Mesenchymal stem cell (in vitro differentiated cells and primary cell): ENCODE measurements around the gene KIF5B. TPM values are rescaled to one million over a fixed set of nuclear protein-coding genes. Genes with fewer than 3 reads are reported as not detected.

Experiments
- DNase-seq: peaks from one replicate; pipeline ENCODE4 v3.0.0-alpha.2; 2013
- H2AFZ ChIP-seq: one replicate; pipeline ENCODE4 v1.6.1; 2013; ENCODE audit warnings: low read depth, mild to moderate bottlenecking, control low read depth, inconsistent platforms, low read length, moderate library complexity
- H2AK5ac ChIP-seq: 2 replicates; pipeline ENCODE4 v1.6.1; 2013; ENCODE audit warnings: low read length, moderate library complexity, mild to moderate bottlenecking, inconsistent platforms; ENCODE audit not compliant: severe bottlenecking
- H2BK120ac ChIP-seq: one replicate; pipeline ENCODE4 v1.6.1; 2013; ENCODE audit warnings: low read depth, mild to moderate bottlenecking, inconsistent platforms, low read length, moderate library complexity
- H2BK12ac ChIP-seq, 2 experiments: one replicate each; pipeline ENCODE4 v1.6.1; 2013; ENCODE audit warnings: inconsistent platforms in 2 of 2, low read length in 2 of 2, mild to moderate bottlenecking in 2 of 2, moderate library complexity in 2 of 2, control low read depth in 1 of 2
- H2BK15ac ChIP-seq: one replicate; pipeline ENCODE4 v1.6.1; 2013; ENCODE audit warnings: mild to moderate bottlenecking, low read depth, inconsistent platforms; ENCODE audit not compliant: poor library complexity, severe bottlenecking
- H2BK5ac ChIP-seq: 2 replicates; pipeline ENCODE4 v1.6.1; 2013; ENCODE audit warnings: low read depth, mild to moderate bottlenecking, low read length, control low read depth, inconsistent platforms; ENCODE audit not compliant: poor library complexity, severe bottlenecking
- H3K14ac ChIP-seq, 2 experiments: one replicate each; pipeline ENCODE4 v1.6.1; 2013; ENCODE audit warnings: inconsistent platforms in 2 of 2, low read length in 2 of 2, control low read depth in 1 of 2, mild to moderate bottlenecking in 1 of 2, moderate library complexity in 1 of 2
- H3K18ac ChIP-seq, 2 experiments: one replicate each; pipeline ENCODE4 v1.6.1; 2013; ENCODE audit warnings: inconsistent platforms in 2 of 2, low read length in 2 of 2, control low read depth in 1 of 2, low read depth in 1 of 2, mild to moderate bottlenecking in 1 of 2
- H3K23ac ChIP-seq, 2 experiments: one replicate each; pipeline ENCODE4 v1.6.1; 2013; ENCODE audit warnings: inconsistent platforms in 2 of 2, low read length in 2 of 2, mild to moderate bottlenecking in 2 of 2, moderate library complexity in 2 of 2, control low read depth in 1 of 2
- H3K27ac ChIP-seq: 2 replicates; pipeline ENCODE4 v1.5.1; 2013; ENCODE audit warnings: mild to moderate bottlenecking, moderate library complexity, low read length, control low read depth, inconsistent platforms; ENCODE audit not compliant: poor library complexity, severe bottlenecking
- H3K27me3 ChIP-seq, 2 experiments: 2 replicates each; pipeline versions ENCODE4 v1.6.1 to v1.7.0; 2013; ENCODE audit warnings: low read length in 2 of 2, mild to moderate bottlenecking in 2 of 2, moderate library complexity in 2 of 2, control low read depth in 1 of 2, inconsistent platforms in 1 of 2; ENCODE audit not compliant: control insufficient read depth in 1 of 2, insufficient read depth in 1 of 2
- H3K36me3 ChIP-seq, 2 experiments: 2 replicates each; pipeline versions ENCODE4 v1.6.1 to v1.7.0; 2013; ENCODE audit warnings: low read length in 2 of 2, control low read depth in 1 of 2, inconsistent platforms in 1 of 2, low read depth in 1 of 2, mild to moderate bottlenecking in 1 of 2; ENCODE audit not compliant: insufficient read depth in 2 of 2, control insufficient read depth in 1 of 2
- H3K4ac ChIP-seq, 2 experiments: one replicate each; pipeline ENCODE4 v1.6.1; 2013; ENCODE audit warnings: inconsistent platforms in 2 of 2, low read length in 2 of 2, mild to moderate bottlenecking in 2 of 2, moderate library complexity in 2 of 2, control low read depth in 1 of 2, low read depth in 1 of 2
- H3K4me1 ChIP-seq: 2 replicates; pipeline ENCODE4 v1.6.1; 2013; ENCODE audit warnings: low read depth, low read length, control low read depth; ENCODE audit not compliant: control insufficient read depth, insufficient read depth
- H3K4me2 ChIP-seq: 2 replicates; pipeline ENCODE4 v1.6.1; 2013; ENCODE audit warnings: low read length, mild to moderate bottlenecking, inconsistent platforms; ENCODE audit not compliant: poor library complexity, severe bottlenecking
- H3K4me3 ChIP-seq, 2 experiments: 2 replicates each; pipeline versions ENCODE4 v1.5.1 to v1.7.0; 2013; ENCODE audit warnings: low read length in 2 of 2, mild to moderate bottlenecking in 2 of 2, control low read depth in 1 of 2, low read depth in 1 of 2; ENCODE audit not compliant: insufficient read depth in 1 of 2
- H3K79me1 ChIP-seq: replicated peaks from 2 replicates; pipeline ENCODE4 v1.6.1; 2013; ENCODE audit warnings: mild to moderate bottlenecking, control low read depth, low read length, inconsistent platforms; ENCODE audit not compliant: poor library complexity, severe bottlenecking
- H3K9ac ChIP-seq: 2 replicates; pipeline ENCODE4 v1.7.0; 2013; ENCODE audit warnings: mild to moderate bottlenecking, low read length, moderate library complexity
- H3K9me3 ChIP-seq: 2 replicates; pipeline ENCODE4 v1.7.0; 2013; ENCODE audit warnings: mild to moderate bottlenecking, low read length; ENCODE audit not compliant: control insufficient read depth
- H4K8ac ChIP-seq: one replicate; pipeline ENCODE4 v1.6.1; 2013; ENCODE audit warnings: inconsistent platforms, mild to moderate bottlenecking, low read length, moderate library complexity
- H4K91ac ChIP-seq: one replicate; pipeline ENCODE4 v1.6.1; 2013; ENCODE audit warnings: mild to moderate bottlenecking, low read length, inconsistent platforms
- WGBS: methylation state at CpG from one replicate; pipeline ENCODE4 v1.1.7; 2013; ENCODE audit warnings: mixed read lengths; 5-methylcytosine and 5-hydroxymethylcytosine counted together
- polyA plus RNA-seq, 2 experiments: library from polyadenylated mRNA; stranded (reverse); fragments of 200-250 nt; gene quantifications; one replicate each; pipeline ENCODE4 v1.2.3, GENCODE V29; 2013

Gene KIF5B
- polyA plus RNA-seq (2013, experiment 1 of 2) = 87.3 TPM
- 89.5 TPM for polyA plus RNA-seq (2013, experiment 2 of 2)

DNA sequence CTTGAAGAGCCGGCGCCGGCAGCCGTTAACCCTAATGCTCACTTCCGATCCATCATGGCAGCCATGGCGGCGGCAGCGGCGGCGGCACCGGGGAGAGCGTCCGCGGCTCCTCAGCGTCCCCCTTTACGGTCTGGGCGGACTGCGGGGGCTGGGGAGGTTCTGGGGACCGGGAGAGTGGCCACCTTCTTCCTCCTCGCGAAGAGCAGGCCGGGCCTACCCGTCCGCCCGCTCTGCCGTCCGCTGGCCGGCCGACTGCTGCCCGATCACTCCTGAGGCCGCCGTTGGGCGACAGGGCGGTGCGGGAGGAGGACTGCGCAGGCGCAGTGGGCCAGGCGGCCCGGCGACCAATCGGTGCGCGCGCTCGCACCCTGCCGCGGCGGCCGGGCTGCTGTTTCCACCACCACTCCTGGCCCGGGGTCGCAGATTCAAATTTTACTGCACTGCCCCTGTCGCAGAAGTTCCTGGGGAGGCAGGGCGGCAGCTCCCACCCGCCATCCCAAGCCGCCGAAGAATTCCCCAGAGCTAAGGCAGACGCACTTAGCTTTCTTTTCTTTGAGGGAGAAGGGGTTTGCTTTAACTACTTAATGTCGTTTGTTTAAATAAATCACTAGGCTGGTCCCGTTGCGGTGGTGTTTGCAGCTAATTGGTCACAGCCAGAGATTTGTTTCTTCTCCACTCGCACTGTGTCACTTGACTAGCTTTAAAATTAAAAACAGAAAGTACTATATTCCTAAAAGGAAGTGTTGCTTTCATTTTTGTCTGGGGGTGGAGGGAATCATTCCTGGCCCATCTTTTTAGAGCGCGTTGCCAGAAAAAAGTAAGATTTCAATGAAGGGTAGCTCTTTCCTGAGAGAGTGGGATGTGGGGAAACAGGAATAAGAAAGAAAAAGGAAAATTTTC, at the start of gene KIF5B:
Gene KIF5B (minus strand): TSS at position 290 of the 900 bp plus-strand sequence. CDS start 452 bp downstream, outside the sequence.
- peak within 1 kb of the TSS; percentile 55 for H2BK15ac ChIP-seq
- no peaks in the 10 kb centered on the region for H3K9me3 ChIP-seq
- H3K9ac ChIP-seq = peak within 1 kb of the TSS; percentile 93
- H3K79me1 ChIP-seq = peaks cover 7% of the 10 kb centered on the region
- H3K4ac ChIP-seq = peak within 1 kb of the TSS; percentile 55 to 98
- peak within 1 kb of the TSS; percentile 31 for H2AK5ac ChIP-seq
- peak within 1 kb of the TSS; percentile 79 for H3K27ac ChIP-seq
- H2BK5ac ChIP-seq = peak within 1 kb of the TSS; percentile 96
- H3K36me3 ChIP-seq = no peaks in the 10 kb centered on the region
- H2BK12ac ChIP-seq = peak within 1 kb of the TSS in 1 of 2 experiments; percentile 45
- H3K18ac ChIP-seq = peak within 1 kb of the TSS; percentile 95 to 100
- peak within 1 kb of the TSS; percentile 94 to 97 for H3K23ac ChIP-seq
- peak within 1 kb of the TSS in 1 of 2 experiments; percentile 98 for H3K14ac ChIP-seq
- 4% methylated on average over 55 of the region's 63 CpGs for WGBS
- peak within 1 kb of the TSS; percentile 85 for H3K4me2 ChIP-seq
- H3K4me3 ChIP-seq = peak within 1 kb of the TSS; percentile 83 to 87
- peak within 1 kb of the TSS; percentile 20 for H4K91ac ChIP-seq
- peak; percentile 86 for DNase-seq
- H3K4me1 ChIP-seq = peaks cover 5% of the 10 kb centered on the region
- peak within 1 kb of the TSS; percentile 98 for H2BK120ac ChIP-seq
- H4K8ac ChIP-seq = peak within 1 kb of the TSS; percentile 97
- no peaks in the 10 kb centered on the region for H3K27me3 ChIP-seq
- H2AFZ ChIP-seq = peak within 1 kb of the TSS; percentile 85

- Histone ChIP-seq H2AK5ac (no peak overlapping the region), H2BK5ac (no peak overlapping the region), H3K27ac (no peak overlapping the region), H2BK12ac (no peak overlapping the region), H3K79me1 (no peaks in the 10 kb centered on the region), H3K9me3 (no peaks in the 10 kb centered on the region), H3K14ac (no peak overlapping the region), H3K23ac (no peak overlapping the region), H3K18ac (no peak overlapping the region), H3K4me2 (no peak overlapping the region), H3K27me3 (no peaks in the 10 kb centered on the region), H2AFZ (no peak overlapping the region), H3K36me3 (no peaks in the 10 kb centered on the region), H2BK120ac (no peak overlapping the region), H2BK15ac (no peak overlapping the region), H3K4me1 (no peaks in the 10 kb centered on the region), H3K9ac (no peak overlapping the region), H3K4ac (no peak overlapping the region), H3K4me3 (no peak overlapping the region), H4K8ac (no peak overlapping the region), H4K91ac (no peak overlapping the region)
- no peak for DNase-seq
- WGBS = 96% methylated on average over 6 of the region's 7 CpGs
These were observed 49.7 kb upstream of the KIF5B start for GRCh38 chr10:32105782-32106382.

GRCh38 chr10:32104622-32105509, 48.6 kb upstream of the KIF5B start:
- Histone ChIP-seq H2BK12ac (no peak overlapping the region), H3K36me3 (no peaks in the 10 kb centered on the region), H4K91ac (no peak overlapping the region), H3K4me3 (no peak overlapping the region), H3K18ac (no peak overlapping the region), H3K79me1 (no peaks in the 10 kb centered on the region), H2BK15ac (no peak overlapping the region), H3K27me3 (no peaks in the 10 kb centered on the region), H2AFZ (no peak overlapping the region), H3K4ac (no peak overlapping the region), H3K27ac (no peak overlapping the region), H2BK120ac (no peak overlapping the region), H3K9me3 (no peaks in the 10 kb centered on the region), H3K14ac (no peak overlapping the region), H4K8ac (no peak overlapping the region), H2AK5ac (no peak overlapping the region), H3K4me2 (no peak overlapping the region), H3K4me1 (no peaks in the 10 kb centered on the region), H2BK5ac (no peak overlapping the region), H3K23ac (no peak overlapping the region), H3K9ac (no peak overlapping the region)
- 71% methylated on average over 2 of the region's 5 CpGs for WGBS
- peak; percentile 2 for DNase-seq
